ENCODE results near the gene PAQR6. TPM values are rescaled to one million over a fixed set of nuclear protein-coding genes. Genes with fewer than 3 reads are reported as not detected.

PAQR6 gene
- total RNA-seq, 1 experiment from 2014 or later, result 15.8 TPM

DNA sequence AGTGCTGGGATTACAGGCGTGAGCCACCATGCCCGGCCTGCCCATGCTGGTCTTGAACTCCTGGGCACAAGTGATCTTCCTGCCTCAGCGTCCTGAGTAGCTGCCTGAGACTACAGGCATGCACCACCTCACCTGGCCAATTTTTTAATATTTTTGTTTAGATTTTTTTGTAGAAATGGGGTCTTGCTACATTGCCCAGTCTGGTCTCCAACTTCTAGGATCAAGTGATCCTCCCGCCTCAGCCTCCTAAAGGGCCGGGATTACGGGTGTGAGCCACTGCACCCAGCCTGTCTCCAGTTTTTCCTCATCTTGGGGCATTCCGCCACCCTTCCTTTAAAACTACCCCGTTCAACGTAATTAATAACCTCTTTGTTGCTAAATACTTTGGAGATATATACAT, 27.6 kb downstream of the PAQR6 start:
- Mint-ChIP-seq H3K36me3 (ENCODE audit: insufficient read depth in 1 of 3, low read depth in 3 of 3) (peaks cover 27 to 66% (median 60%) of the 10 kb centered on the region in 3 experiments), H3K4me3 (no peak overlapping the region), H3K27ac (no peak overlapping the region), H3K9me3 (no peaks in the 10 kb centered on the region; a peak in 1 of 5 replicates), H3K4me1 (peaks cover 1 to 3% of the 10 kb centered on the region in 2 experiments), H3K27me3 (ENCODE audit: low read depth) (no peaks in the 10 kb centered on the region)
- DNase-seq, result no peak
- Histone ChIP-seq H2BK12ac (ENCODE audit: insufficient read length, low read depth, low read length) (no peak overlapping the region), H3K79me2 (ENCODE audit: insufficient read depth, low read length) (no peaks in the 10 kb centered on the region), H3K4ac (ENCODE audit: low read depth, low read length) (no peak overlapping the region), H2AFZ (ENCODE audit: low read length) (no peak overlapping the region), H4K5ac (ENCODE audit: insufficient read length, low read depth, low read length) (no peak overlapping the region), H3K4me2 (ENCODE audit: insufficient read depth, insufficient read length, low read length) (no peak overlapping the region), H3K9me3 (ENCODE audit: control insufficient read depth, low read depth, low read length) (no peaks in the 10 kb centered on the region), H2BK15ac (ENCODE audit: low read depth, low read length) (no peak overlapping the region), H3K79me1 (ENCODE audit: insufficient read depth, low read depth, low read length, poor library complexity, severe bottlenecking) (no peaks in the 10 kb centered on the region), H2AK5ac (ENCODE audit: insufficient read length, low read length) (no peak overlapping the region), H3K18ac (ENCODE audit: insufficient read length, low read depth, low read length) (no peak overlapping the region), H3K4me1 (ENCODE audit: insufficient read depth, low read length) (no peaks in the 10 kb centered on the region), H3K23ac (ENCODE audit: insufficient read length, low read depth, low read length) (no peak overlapping the region), H3K23me2 (ENCODE audit: insufficient read length, low read depth, low read length, poor library complexity, severe bottlenecking) (no peaks in the 10 kb centered on the region), H4K91ac (ENCODE audit: insufficient read length, low read depth, low read length) (no peak overlapping the region), H3K14ac (ENCODE audit: insufficient read depth, low read length) (no peak overlapping the region), H2BK120ac (ENCODE audit: low read depth, low read length, poor library complexity, severe bottlenecking) (no peak overlapping the region), H4K8ac (replicated peaks; ENCODE audit: insufficient read length, low read depth, low read length) (no peak overlapping the region), H4K20me1 (ENCODE audit: control insufficient read depth, insufficient read depth, insufficient read length) (peaks cover 2% of the 10 kb centered on the region), H3T11ph (ENCODE audit: low read length) (no peak overlapping the region), H2BK5ac (ENCODE audit: insufficient read length, low read length) (no peak overlapping the region), H3K27me3 (ENCODE audit: insufficient read depth, low read length) (no peaks in the 10 kb centered on the region), H3K27ac (ENCODE audit: insufficient read length, low read depth, low read length) (no peak overlapping the region), H2BK20ac (ENCODE audit: low read depth, low read length, poor library complexity, severe bottlenecking) (no peak overlapping the region), H3K9ac (ENCODE audit: extremely low read depth, insufficient read length, low read length) (no peak overlapping the region), H3K56ac (ENCODE audit: insufficient read length, low read depth, low read length) (no peak overlapping the region)
- TF ChIP-seq, protein P1, sequence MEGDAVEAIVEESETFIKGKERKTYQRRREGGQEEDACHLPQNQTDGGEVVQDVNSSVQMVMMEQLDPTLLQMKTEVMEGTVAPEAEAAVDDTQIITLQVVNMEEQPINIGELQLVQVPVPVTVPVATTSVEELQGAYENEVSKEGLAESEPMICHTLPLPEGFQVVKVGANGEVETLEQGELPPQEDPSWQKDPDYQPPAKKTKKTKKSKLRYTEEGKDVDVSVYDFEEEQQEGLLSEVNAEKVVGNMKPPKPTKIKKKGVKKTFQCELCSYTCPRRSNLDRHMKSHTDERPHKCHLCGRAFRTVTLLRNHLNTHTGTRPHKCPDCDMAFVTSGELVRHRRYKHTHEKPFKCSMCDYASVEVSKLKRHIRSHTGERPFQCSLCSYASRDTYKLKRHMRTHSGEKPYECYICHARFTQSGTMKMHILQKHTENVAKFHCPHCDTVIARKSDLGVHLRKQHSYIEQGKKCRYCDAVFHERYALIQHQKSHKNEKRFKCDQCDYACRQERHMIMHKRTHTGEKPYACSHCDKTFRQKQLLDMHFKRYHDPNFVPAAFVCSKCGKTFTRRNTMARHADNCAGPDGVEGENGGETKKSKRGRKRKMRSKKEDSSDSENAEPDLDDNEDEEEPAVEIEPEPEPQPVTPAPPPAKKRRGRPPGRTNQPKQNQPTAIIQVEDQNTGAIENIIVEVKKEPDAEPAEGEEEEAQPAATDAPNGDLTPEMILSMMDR (conservative IDR thresholded peaks at IDR 0.05), result no peak
- WGBS (ENCODE audit: extremely low coverage, insufficient read length, low lambda C conversion rate), result no CpG with 5 or more reads among the region's 9 CpGs
